ENCODE results near the gene IGF1R.
"Not testable (repeated sequence)": the region's sequence is repeated elsewhere in the genome, so short reads cannot be mapped to it uniquely, and the experiment has no call there.

Gene IGF1R

DNA sequence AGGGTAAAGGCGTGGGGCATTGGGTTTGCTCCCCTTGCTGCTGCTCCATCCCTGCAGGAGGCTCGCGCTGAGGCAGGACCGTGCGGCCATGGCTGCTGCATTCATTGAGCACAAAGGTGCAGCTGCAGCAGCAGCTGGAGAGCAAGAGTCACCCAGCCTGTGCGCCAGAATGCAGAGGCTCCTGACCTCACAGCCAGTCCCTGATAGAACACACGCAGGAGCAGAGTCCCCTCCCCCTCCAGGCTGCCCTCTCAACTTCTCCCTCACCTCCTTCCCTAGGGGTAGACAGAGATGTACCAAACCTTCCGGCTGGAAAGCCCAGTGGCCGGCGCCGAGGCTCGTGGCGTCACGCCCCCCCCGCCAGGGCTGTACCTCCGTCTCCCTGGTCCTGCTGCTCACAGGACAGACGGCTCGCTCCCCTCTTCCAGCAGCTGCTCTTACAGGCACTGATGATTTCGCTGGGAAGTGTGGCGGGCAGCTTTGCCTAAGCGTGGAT is 312.3 kb downstream of the IGF1R start:
- DNase-seq (ENCODE audit: low spot score) = no peak

DNA sequence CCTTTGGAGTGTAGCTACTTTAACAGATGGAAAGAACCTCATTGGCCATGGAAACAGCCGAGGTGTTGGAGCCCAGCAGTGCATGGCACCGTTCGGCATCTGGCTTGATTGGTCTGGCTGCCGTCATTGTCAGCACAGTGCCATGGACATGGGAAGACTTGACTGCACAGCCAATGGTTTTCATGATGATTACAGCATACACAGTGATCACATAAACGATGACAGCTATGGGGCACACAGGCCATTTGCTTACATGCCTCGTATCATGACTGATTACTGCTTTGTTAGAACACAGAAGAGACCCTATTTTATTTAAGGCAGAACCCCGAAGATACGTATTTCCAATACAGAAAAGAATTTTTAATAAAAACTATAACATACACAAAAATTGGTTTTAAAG is 315.1 kb downstream of the IGF1R start:
- DNase-seq (ENCODE audit: low spot score) = no peak

GRCh38 chr15:98964466-98965133 is 316.3 kb downstream of the IGF1R start:
- DNase-seq (ENCODE audit: low spot score) = no peak

DNA sequence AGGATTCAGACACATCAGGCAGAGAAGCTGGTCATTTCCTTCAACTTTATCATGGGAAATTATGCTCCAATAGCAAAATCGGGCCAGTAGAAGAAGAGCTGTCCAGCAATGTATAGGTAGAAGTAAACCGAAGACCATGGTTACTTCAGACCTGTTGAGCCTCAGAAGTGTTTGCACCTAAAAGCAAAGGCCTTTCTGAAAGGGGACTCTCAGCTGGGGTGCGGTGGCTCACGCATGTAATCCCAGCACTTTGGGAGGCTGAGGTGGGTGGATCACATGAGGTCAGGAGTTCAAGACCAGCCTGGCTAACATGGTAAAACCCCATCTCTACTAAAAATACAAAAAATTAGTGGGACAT is 316.8 kb downstream of the IGF1R start:
- DNase-seq (ENCODE audit: low spot score) = not testable (repeated sequence)

DNA sequence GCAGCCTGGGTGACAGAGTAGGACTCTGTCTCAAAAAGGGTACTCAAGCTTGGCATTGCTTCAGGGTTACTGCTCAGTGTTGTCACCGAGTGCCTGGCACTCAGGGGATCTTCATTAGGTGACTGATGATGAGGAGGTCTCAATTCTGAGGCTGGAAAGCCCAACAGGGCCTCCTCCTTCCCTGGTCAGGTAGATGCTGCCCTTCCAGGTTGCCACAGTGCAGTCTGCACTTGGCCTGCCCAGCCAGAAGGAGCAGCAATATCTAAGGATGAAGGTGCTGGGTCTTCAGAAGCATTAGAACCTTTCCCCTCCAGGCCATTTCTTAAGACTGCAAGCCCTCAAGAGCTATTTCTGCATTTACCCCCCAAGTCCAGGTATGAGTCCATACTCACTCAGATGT is 317.3 kb downstream of the IGF1R start:
- DNase-seq (ENCODE audit: low spot score) = no peak

DNA sequence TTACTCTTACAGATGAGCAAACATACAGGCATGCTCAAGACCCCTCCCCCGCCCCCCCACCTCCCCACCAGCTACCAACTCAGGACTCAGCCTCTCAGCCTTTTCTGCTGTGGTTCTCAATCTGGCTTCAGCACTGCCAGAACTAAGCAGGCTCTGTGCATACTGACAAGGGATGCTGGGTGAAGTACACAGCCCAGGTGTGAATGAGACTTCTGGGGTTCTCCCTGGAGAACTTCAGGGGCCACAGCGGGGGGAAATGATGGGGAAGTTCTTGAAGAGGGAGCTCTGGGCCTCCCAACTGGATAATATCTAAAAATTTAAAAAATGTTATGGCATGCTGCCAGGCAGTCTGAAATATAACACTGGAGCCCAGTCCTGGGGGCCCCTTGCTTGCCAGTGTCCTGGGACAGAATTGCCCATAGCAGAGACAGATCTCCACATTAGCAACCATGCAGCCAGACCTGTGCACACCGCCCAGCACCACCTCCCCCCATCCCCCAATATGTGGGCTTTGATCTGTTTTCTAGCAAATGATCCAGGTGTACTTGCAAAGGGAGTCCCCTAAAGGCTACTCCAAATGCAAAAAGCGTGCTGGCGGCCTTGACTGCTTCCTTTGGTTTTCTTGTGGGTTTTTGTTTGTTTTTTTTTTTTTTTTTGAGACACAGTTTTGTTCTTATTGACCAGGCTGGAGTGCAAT is 317.9 kb downstream of the IGF1R start:
- DNase-seq (ENCODE audit: low spot score) = no peak

GRCh38 chr15:98967096-98967495 is 318.8 kb downstream of the IGF1R start:
- no peak for DNase-seq (ENCODE audit: low spot score)

DNA sequence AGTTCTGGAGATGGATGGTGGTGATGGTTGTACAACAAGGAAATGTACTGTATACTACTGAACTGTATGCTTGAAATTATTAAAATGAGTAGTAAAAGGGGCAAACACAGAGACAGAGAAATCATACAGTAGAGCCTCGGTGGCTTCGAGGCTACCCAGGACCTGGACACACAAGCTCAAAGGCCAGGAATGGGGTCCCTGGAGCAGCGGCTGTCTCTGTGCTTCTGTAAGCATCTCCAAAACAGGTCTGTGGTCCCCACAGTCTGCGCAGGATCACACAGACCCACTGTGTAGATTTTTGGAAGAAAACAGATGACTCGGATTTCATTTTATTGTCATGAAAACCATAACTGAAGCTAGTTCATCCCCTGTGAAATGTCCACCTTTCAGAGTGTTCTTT is 319.6 kb downstream of the IGF1R start:
- no peak for DNase-seq (ENCODE audit: low spot score)

DNA sequence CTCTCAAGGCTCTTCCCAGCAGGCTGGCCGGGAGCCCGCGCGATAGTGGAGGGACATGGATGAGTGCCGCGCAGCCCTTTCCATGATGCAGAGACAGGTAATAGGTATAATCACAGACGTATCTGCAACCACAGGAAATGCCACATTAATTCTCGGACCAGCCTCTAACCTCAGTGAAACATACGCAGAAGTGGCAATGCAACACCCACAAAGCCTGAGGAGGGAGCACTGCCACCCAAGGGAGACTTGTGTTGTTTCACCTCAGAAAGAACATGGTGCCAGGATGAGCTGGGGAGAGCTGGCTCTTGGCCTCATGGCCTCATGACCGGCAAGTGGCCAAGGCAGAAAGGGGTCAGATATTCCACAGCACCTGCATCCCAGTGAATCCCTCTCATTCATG is 320.2 kb downstream of the IGF1R start:
- DNase-seq (ENCODE audit: low spot score) = no peak

DNA sequence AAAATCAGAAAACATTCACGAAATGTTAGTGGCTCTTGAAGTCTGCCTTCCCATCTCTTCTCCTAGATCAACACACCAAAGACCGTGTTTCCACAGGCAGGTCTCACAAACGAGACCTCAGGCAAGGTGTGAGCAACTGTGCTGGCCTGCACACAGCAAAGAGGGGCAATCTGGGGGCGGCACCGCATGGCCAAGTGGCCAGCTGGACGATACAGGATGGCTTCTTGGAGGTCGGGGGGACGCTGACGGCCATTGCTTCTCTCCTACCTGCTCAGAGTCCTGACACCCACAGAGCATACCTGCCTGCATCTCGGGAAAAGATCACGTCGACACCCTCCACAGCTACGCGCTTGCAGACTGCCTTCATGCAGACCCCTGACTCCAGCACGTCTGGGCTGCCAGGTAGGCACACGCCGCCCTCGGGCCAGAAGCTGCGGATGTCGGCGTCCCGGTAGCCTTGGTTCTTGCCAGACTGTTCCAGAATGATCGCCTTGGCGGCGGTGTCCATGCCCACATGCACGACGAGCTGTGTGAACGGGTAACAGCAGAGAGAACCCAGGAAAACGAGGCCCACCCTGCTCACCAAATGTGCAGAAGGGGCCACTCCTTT is 320.9 kb downstream of the IGF1R start:
- DNase-seq (ENCODE audit: low spot score) = no peak

- DNase-seq (ENCODE audit: low spot score) = no peak
Observed at GRCh38 chr15:98970799-98971198, 322.5 kb downstream of the IGF1R start.

GRCh38 chr15:98976500-98976899 is 328.2 kb downstream of the IGF1R start:
- DNase-seq (ENCODE audit: low spot score) = no peak

- no peak for DNase-seq (ENCODE audit: low spot score)
Observed at GRCh38 chr15:98977441-98977840, 329.1 kb downstream of the IGF1R start.

DNA sequence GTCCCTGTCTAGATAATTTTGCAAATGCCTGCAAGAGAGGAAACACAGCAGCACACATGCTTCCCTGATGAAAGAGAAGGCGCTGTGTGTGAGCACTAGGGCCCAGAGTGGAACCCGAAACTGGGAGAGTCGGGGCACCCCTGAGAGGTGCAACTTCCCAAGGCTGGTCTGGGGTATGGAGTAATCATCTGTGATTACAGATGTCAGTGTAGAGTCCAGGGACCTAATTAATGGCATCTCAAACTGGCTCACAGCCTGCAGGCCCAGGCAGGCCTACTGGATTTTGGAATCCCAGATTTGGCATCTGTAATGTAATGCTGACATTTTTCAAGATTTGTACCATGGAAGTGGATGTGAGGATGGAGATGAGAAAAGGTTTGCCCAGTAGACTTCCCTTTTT is 329.8 kb downstream of the IGF1R start:
- no peak for DNase-seq (ENCODE audit: low spot score)

- no peak for DNase-seq (ENCODE audit: low spot score)
Observed at GRCh38 chr15:98980899-98981228, 332.5 kb downstream of the IGF1R start.

- no peak for DNase-seq (ENCODE audit: low spot score)
Observed at GRCh38 chr15:98981851-98982722, 333.7 kb downstream of the IGF1R start.

- DNase-seq (ENCODE audit: low spot score) = no peak
Observed at GRCh38 chr15:98983334-98983733, 335.0 kb downstream of the IGF1R start.

DNA sequence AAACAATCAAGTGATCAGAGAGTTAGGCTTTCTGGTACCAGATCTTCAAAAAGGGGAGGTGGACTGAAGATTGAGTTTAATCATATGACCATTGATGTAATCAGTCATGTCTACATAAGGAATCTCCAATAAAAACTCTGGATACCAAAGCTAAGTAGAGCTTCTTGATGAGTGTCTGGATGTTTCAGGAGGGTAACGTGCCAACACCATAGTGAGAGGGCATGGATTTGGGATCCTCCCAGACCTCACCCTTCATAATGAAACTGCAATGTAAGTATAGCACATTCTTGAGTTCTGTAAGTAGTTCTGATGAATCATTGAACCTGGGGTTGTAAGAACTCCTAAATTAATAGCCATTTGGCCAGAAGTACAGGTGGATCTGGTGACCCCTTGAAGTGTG is 337.9 kb downstream of the IGF1R start:
- no peak for DNase-seq (ENCODE audit: low spot score)

DNA sequence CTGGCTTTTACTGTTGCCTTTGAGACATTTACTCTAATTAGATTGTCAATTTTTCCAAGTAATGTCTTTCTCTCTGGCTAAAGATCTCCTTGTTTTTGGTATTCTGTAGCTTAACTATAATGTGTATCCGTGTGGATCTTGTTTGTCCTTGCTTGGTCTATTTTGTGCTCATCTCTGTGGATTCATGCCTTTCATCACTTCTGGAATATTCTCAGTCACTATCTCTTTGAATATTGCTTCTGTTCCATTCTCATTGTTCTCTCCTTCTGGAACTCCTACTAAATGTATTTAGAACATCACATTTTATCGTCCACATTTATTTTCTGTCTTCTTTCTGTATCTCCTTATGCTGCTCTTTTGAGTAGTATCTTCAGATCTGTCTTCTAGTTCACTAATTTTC is 346.6 kb downstream of the IGF1R start:
- no peak for DNase-seq (ENCODE audit: low spot score)

GRCh38 chr15:98996169-98996568 is 347.8 kb downstream of the IGF1R start:
- DNase-seq (ENCODE audit: low spot score) = no peak

GRCh38 chr15:98996624-98997023 is 348.3 kb downstream of the IGF1R start:
- no peak for DNase-seq (ENCODE audit: low spot score)

DNA sequence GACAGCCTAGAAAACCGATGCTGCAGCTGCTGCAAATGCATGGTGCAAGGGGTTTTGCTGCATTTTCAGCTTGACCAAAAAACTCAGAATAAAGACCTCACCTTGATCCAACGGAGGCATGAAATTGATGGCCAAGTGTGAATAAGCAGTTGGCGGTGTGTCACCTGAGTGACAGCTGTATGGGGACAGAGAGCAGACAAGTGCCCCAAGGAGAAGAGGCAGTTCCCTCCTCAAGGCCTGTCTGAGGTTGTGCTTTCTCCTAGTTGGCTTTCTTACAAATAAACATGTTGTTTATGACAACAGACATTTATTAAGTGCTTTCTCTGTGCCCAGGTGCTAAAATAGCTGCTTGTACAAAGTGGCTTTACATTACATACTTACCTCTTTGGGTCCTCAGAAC is 349.0 kb downstream of the IGF1R start:
- DNase-seq (ENCODE audit: low spot score) = no peak

DNA sequence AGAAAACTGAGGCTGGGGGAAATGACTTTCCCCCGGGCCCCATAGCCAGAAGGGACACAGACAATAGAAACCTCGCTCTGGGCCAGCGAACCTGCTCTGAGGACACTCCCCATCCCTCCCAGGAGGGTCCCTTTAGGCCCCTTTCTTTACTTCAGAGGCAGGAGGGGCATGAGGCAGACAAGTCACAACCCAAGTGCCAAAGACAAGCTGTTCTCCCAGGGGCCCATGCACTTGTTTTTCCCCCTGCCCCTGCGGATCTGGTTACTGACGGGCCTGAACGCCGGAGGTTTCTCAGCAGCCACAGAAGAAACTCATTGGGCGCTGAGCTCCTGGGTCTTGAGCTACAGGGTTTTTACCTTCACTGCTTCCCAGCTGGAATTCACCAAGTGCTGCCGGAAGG is 349.4 kb downstream of the IGF1R start:
- no peak for DNase-seq (ENCODE audit: low spot score)
